ENCODE data around the gene ABCB8.

Gene ABCB8

GRCh38 chr7:151088856-151089699 is 60.8 kb downstream of the ABCB8 start:
- DNase-seq = peak; percentile 79

GRCh38 chr7:151089893-151090730 is 61.9 kb downstream of the ABCB8 start:
- DNase-seq = no peak

GRCh38 chr7:151091003-151091402 is 62.8 kb downstream of the ABCB8 start:
- DNase-seq = no peak

- DNase-seq = no peak
Measured at GRCh38 chr7:151091431-151091830, 63.2 kb downstream of the ABCB8 start.

GRCh38 chr7:151091988-151092387 is 63.7 kb downstream of the ABCB8 start:
- DNase-seq = no peak

- no peak for DNase-seq
Measured at GRCh38 chr7:151093748-151094147, 65.5 kb downstream of the ABCB8 start.

- no peak for DNase-seq
Measured at GRCh38 chr7:151094675-151095074, 66.4 kb downstream of the ABCB8 start.

GRCh38 chr7:151095123-151095797 is 67.0 kb downstream of the ABCB8 start:
- no peak for DNase-seq

- DNase-seq = no peak
Measured at GRCh38 chr7:151095828-151096475, 67.7 kb downstream of the ABCB8 start.
